Spinal cord (tissue), 10 donors: Measurements from ENCODE around the gene KIF5B. TPM values are rescaled to one million over a fixed set of nuclear protein-coding genes. Genes with fewer than 3 reads are reported as not detected.
"Not testable (repeated sequence)": the region's sequence is repeated elsewhere in the genome, so short reads cannot be mapped to it uniquely, and the experiment has no call there.

Experiments
- DNase-seq, 6 donors: peaks; one replicate each; pipeline versions ENCODE4 v3.0.0 to v3.0.0-alpha.2; 2013 to 2015; ENCODE audit warnings: low spot score in 6 of 6, low read depth in 4 of 6
- H3K27ac ChIP-seq: one replicate; pipeline ENCODE4 v1.5.1; 2013; ENCODE audit warnings: low read depth, low read length, control low read depth
- H3K27me3 ChIP-seq: one replicate; pipeline ENCODE4 v1.6.1; 2013; ENCODE audit warnings: low read length; ENCODE audit not compliant: control insufficient read depth, insufficient read depth
- H3K36me3 ChIP-seq: one replicate; pipeline ENCODE4 v1.6.1; 2013; ENCODE audit warnings: low read length; ENCODE audit not compliant: control insufficient read depth, insufficient read depth
- H3K4me1 ChIP-seq: one replicate; pipeline ENCODE4 v1.6.1; 2013; ENCODE audit warnings: low read length; ENCODE audit not compliant: control insufficient read depth, insufficient read depth
- H3K4me3 ChIP-seq: one replicate; pipeline ENCODE4 v1.5.1; 2013; ENCODE audit warnings: low read depth, low read length, control low read depth
- H3K9me3 ChIP-seq: one replicate; pipeline ENCODE4 v1.6.1; 2013; ENCODE audit warnings: low read length; ENCODE audit not compliant: control insufficient read depth, insufficient read depth
- WGBS: methylation state at CpG from one replicate; pipeline ENCODE4 v1.1.5; 2013; ENCODE audit warnings: missing lambda C conversion rate; ENCODE audit not compliant: insufficient coverage; 5-methylcytosine and 5-hydroxymethylcytosine counted together
- polyA plus RNA-seq, 2 donors: library from polyadenylated mRNA; unstranded; fragments of 120-200 nt; gene quantifications; one replicate each; pipeline ENCODE4 v1.2.1, GENCODE V29; 2013; ENCODE audit not compliant: insufficient read length in 2 of 2
- total RNA-seq, 2 donors: library from RNA; depleted of rRNA in 1 of 2; stranded (reverse); fragments of 120-200 nt in 1 of 2; fragments of >200 nt in 1 of 2; gene quantifications; one replicate each; pipeline versions ENCODE4 v1.2.3 to v1.2.4, GENCODE V29; 2013 to 2014
- donor health status: healthy.

The KIF5B gene
- total and polyA plus RNA-seq, 4 donors = 86.9 to 140 (median 118) TPM

GRCh38 chr10:32091046-32091445, 34.8 kb upstream of the KIF5B start:
- no peak overlapping the region for H3K4me3 ChIP-seq
- H3K4me1 ChIP-seq = no peaks in the 10 kb centered on the region
- DNase-seq = no peak
- no peaks in the 10 kb centered on the region for H3K27me3 ChIP-seq
- no peaks in the 10 kb centered on the region for H3K36me3 ChIP-seq
- no peak overlapping the region for H3K27ac ChIP-seq
- no peaks in the 10 kb centered on the region for H3K9me3 ChIP-seq

- no peaks in the 10 kb centered on the region for H3K4me1 ChIP-seq
- no peaks in the 10 kb centered on the region for H3K27me3 ChIP-seq
- H3K27ac ChIP-seq = no peak overlapping the region
- 85% methylated on average over 3 of the region's 6 CpGs for WGBS
- no peaks in the 10 kb centered on the region for H3K36me3 ChIP-seq
- peak in 1 of 6 donors; percentile 4 for DNase-seq
- H3K4me3 ChIP-seq = no peak overlapping the region
- H3K9me3 ChIP-seq = no peaks in the 10 kb centered on the region
These were observed 28.1 kb upstream of the KIF5B start for GRCh38 chr10:32084185-32084851.

- 57% methylated on average over 3 of the region's 6 CpGs for WGBS
- no peaks in the 10 kb centered on the region for H3K27me3 ChIP-seq
- no peaks in the 10 kb centered on the region for H3K4me1 ChIP-seq
- no peak overlapping the region for H3K27ac ChIP-seq
- no peaks in the 10 kb centered on the region for H3K9me3 ChIP-seq
- H3K4me3 ChIP-seq = no peak overlapping the region
- no peak for DNase-seq
- H3K36me3 ChIP-seq = no peaks in the 10 kb centered on the region
These were observed 21.8 kb upstream of the KIF5B start for GRCh38 chr10:32077896-32078485.

GRCh38 chr10:32073659-32074058, 17.4 kb upstream of the KIF5B start:
- peak in 1 of 6 donors; percentile 28 for DNase-seq
- no peak overlapping the region for H3K27ac ChIP-seq
- H3K4me1 ChIP-seq = no peaks in the 10 kb centered on the region
- H3K9me3 ChIP-seq = no peaks in the 10 kb centered on the region
- no peaks in the 10 kb centered on the region for H3K36me3 ChIP-seq
- H3K27me3 ChIP-seq = no peaks in the 10 kb centered on the region
- 91% methylated on average over 1 of the region's 1 CpG for WGBS
- H3K4me3 ChIP-seq = no peak overlapping the region

- Histone ChIP-seq H3K4me1 (no peaks in the 10 kb centered on the region), H3K27me3 (no peaks in the 10 kb centered on the region), H3K9me3 (no peaks in the 10 kb centered on the region), H3K27ac (no peak overlapping the region), H3K36me3 (no peaks in the 10 kb centered on the region), H3K4me3 (no peak overlapping the region)
- DNase-seq = no peak
- no CpG with 5 or more reads among the region's 5 CpGs for WGBS
These were observed 16.9 kb upstream of the KIF5B start for GRCh38 chr10:32073128-32073527.

GRCh38 chr10:32072025-32072800, 16.0 kb upstream of the KIF5B start:
- no peaks in the 10 kb centered on the region for H3K9me3 ChIP-seq
- no peak overlapping the region for H3K27ac ChIP-seq
- H3K4me1 ChIP-seq = no peaks in the 10 kb centered on the region
- H3K27me3 ChIP-seq = no peaks in the 10 kb centered on the region
- WGBS = 83% methylated on average over 6 of the region's 7 CpGs
- no peaks in the 10 kb centered on the region for H3K36me3 ChIP-seq
- no peak overlapping the region for H3K4me3 ChIP-seq
- no peak for DNase-seq

GRCh38 chr10:32070645-32071044, 14.4 kb upstream of the KIF5B start:
- Histone ChIP-seq H3K27ac (no peak overlapping the region), H3K27me3 (no peaks in the 10 kb centered on the region), H3K36me3 (no peaks in the 10 kb centered on the region), H3K9me3 (no peaks in the 10 kb centered on the region), H3K4me3 (no peak overlapping the region), H3K4me1 (no peaks in the 10 kb centered on the region)
- no CpG with 5 or more reads among the region's 2 CpGs for WGBS
- no peak for DNase-seq

GRCh38 chr10:32068569-32068968, 12.3 kb upstream of the KIF5B start:
- no peaks in the 10 kb centered on the region for H3K9me3 ChIP-seq
- H3K36me3 ChIP-seq = no peaks in the 10 kb centered on the region
- H3K4me3 ChIP-seq = no peak overlapping the region
- WGBS = 81% methylated on average over 11 of the region's 12 CpGs
- no peak overlapping the region for H3K27ac ChIP-seq
- H3K4me1 ChIP-seq = no peaks in the 10 kb centered on the region
- DNase-seq = no peak
- H3K27me3 ChIP-seq = no peaks in the 10 kb centered on the region

- H3K27me3 ChIP-seq, H3K27ac ChIP-seq, H3K9me3 ChIP-seq, H3K36me3 ChIP-seq, H3K4me3 ChIP-seq, DNase-seq, H3K4me1 ChIP-seq: not testable (repeated sequence)
- 95% methylated on average over 3 of the region's 5 CpGs for WGBS
These were observed 11.7 kb upstream of the KIF5B start for GRCh38 chr10:32067931-32068330.

- no peaks in the 10 kb centered on the region for H3K36me3 ChIP-seq
- no peak overlapping the region for H3K4me3 ChIP-seq
- H3K27me3 ChIP-seq = no peaks in the 10 kb centered on the region
- H3K9me3 ChIP-seq = no peaks in the 10 kb centered on the region
- no peak overlapping the region for H3K27ac ChIP-seq
- DNase-seq = no peak
- 100% methylated on average over 2 of the region's 4 CpGs for WGBS
- H3K4me1 ChIP-seq = no peaks in the 10 kb centered on the region
These were observed 9.6 kb upstream of the KIF5B start for GRCh38 chr10:32065856-32066255.
